NCI-H748 (cell line): Measurements from ENCODE around the gene PARD6B.
"Not testable (repeated sequence)": the region's sequence is repeated elsewhere in the genome, so short reads cannot be mapped to it uniquely, and the experiment has no call there.

Experiments used
- DNase-seq: peaks from one replicate; lab custom pipeline; 2025; ENCODE audit not compliant: unreplicated experiment; lab: John Stamatoyannopoulos, UW

PARD6B gene

DNA sequence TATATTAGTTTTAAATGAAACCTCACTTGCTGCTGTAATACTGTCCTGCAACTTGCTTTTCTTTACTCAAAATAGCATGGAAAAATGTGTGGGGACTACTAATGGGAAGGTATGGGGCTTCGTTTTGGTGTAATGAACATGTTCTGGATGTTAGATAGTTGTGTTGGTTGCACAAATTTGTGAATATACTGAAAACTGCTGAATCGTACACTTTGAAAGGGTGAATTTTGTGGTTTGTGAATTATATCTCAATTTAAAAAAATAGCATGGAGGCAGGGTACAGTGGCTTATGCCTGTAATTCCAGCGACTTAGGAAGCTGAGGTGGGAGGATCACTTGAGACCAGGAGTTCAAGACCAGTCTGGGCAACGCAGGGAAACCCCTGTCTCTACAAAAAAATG lies 65.8 kb downstream of the PARD6B start:
- no peak for DNase-seq

DNA sequence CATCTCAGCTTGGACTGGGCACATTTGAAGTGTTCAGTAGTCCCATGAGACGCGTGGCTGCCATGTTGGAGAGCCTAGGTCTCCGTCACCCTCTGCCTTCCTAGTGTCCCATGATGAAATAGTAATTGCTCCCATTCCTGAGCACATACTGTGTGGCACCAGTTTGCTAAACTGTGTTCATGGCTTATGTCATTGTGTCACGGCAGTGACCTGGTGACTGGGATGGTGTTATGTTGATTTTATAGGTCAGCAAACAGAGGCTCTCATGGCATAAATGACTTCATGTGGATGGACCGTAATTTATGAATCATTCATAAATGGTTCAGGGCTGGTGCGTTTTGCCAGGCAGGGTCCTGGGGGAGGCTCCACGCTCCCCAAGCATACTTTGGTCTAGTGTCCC lies 67.3 kb downstream of the PARD6B start:
- DNase-seq, result no peak

DNA sequence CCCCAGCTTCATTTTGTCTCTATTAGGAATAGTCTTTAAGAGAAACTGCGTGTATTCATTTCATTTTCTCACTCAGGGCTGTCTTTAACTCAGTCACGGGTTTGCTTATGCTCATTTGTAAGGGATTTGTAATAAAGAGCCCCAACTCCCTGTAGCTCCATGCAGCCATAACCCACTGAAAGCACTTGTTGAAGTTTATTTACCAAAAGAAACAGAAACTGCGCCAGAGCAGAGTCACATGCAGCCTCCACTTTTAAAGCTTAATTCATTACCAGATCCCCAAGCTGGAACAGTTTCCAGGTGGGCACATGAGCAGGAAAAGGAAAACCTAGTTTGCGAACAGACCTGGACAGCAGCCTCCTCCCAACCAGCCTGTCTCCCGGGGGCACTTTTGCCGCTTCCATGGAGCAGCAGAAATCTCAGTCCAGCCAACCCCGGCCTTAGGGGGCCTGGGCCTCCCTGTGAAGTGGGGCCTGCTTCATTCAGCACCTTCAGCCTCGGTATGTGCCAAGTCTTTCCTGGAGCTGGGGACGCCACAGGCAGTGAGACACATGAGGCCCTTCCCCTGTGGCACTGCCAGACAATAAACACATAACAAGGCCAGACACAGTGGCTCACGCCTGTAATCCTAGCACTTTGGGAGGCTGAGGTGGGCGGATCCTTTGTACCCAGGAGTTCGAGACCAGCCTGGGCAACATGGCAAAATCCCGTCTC lies 68.0 kb downstream of the PARD6B start:
- no peak for DNase-seq

DNA sequence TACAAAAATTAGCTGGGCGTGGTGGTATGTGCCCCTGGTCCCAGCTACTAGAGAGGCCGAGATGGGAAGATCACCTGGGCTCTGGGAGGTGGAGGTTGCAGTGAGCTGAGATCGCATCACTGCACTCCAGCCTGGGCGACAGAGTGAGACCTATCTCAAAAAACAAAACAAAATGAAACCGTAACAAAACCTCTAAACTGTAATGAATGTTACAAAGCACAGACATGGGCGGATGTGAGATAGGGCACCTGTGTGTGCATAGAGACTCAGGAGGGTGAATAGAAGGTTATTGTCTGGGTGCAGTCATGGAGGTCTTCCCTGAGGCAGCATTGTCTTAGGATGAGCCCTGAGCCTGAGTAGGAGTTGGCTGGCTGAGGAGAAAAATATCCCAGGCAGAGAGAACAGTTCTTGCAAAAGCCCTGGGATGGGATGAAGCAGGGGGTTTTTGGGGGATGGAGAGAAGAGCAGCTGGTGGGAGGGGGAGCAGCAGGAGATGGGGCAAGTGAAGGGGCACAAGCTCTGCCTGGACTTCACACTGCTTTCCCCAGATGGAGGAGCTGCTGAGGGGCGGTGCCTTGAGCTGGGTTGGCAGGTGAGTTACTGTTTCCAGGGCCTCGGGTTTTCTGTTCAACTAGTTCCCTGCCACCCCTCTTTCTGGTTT lies 68.6 kb downstream of the PARD6B start:
- DNase-seq, result no peak

DNA sequence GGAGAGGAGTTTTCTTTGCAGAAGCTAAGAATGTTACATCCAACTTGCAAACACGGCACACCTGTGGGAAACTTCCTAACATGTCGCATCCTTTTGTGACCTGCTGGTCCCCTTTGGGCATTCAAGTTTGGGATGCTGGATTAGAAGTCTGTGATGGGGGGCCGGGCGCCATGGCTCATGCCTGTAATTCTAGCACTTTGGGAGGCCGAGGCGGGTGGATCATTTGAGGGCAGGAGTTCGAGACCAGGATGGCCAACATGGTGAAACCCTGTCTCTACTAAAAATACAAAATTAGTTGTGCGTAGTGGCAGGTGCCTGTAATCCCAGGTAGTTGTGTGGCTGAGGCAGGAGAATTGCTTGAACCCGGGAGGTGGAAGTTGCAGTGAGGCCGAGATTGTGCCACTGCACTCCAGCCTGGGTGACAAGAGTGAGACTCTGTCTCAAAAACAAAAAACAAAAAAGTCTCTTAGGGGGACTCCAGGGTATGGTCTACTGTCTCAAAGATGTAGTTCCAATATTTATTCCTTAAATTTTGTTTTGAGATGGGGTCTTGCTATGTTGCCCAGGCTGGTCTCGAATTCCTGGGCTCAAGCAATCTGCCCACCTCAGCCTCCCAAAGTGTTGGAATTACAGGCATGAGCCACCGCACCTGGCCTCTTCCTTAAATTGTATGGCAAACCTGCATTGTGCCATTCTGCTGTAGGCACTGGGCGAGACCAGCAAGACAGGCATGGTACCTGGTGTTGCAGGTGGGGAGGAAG lies 69.8 kb downstream of the PARD6B start:
- not testable (repeated sequence) for DNase-seq

DNA sequence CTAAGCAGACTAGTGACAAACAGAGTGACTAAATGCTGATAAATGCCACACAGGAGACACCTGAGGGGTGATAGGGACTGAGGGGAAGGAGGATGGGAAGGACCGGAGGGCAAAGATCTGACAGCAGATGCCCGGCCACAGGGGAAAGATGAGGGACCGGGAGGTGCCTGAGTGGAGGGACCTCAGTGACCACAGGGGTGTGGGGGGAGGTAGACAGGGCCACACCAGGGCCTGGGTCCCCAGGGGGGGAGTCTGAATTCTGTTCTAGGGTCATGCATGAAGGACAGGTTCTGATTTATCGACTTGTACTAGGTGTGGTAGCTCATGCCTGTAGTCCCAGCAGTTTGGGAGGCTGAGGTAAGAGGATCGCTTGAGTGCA lies 70.4 kb downstream of the PARD6B start:
- DNase-seq, result no peak

DNA sequence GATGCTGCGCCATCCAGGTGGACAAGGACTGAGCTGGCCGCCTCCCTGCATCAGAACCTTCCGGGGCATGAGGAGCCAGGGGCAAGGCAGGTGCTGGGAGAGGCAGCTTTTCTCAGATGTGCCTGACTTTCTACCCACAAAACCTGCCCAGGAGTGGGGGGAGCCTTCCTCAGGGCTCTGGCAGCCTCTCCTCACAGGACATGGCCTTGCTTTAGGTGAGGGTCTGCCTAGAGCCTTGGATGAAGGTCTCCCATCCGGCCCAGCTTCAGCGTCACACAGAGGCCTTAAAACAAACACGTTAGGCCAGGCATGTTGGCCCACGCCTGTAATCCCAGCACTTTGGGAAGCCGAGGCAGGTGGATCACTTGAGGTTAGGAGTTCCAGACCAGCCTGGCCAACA lies 70.9 kb downstream of the PARD6B start:
- no peak for DNase-seq

DNA sequence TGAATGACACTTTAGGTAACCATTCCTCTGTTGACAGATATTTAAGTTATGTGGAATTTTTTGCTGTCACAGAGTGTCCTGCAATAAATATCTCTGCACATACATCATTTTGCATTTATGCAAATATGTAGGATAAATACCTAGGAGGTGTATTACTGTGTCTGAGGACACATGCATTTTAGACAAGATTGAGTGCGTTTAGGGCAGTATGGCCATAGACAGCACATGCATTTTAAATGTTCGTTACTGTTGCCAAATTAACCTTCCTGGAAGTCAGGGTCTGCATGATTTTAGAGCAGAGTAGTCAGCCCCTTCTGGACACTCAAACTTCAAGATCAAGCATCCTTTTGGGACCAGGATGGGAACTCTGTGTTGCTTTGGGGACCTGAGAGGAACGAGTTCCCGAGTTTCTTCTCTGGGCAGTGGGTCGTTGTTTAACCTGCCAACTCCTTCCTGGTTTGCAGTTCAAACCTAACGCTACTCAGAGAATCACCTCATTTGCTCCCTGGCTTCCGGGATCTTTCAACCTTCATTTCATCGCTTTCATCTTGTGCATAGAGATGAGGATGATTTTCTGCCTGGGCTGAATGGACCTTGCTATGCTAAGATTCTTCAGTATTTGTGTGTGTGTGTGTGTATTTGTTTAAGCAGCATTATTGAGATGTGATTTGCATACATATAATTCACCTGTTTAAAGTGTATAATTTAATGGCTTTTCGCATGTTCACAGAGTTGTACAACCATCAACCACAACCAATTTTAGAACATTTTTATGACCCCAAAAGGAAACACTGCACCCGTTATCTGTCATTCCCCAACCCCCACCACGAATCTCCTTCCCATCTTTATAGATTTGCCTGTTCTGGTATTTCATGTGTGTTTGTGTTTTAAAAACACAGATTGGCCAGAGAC lies 73.3 kb downstream of the PARD6B start:
- no peak for DNase-seq

DNA sequence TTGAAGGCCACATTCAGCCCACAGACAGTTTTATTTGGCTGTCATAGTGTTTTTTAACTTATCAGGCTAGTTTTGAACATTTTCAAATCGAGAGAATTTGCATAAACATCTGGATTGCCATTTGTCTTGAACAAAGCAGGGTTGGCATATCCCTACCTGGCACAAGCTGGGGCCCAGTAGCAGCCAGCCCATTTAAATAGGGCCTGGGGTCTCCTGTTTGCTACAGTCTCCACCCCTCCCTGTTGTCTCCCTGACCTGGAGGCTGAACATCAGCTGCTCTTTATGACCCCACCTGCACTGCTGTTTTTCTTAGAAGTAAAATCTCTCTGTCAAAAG lies 73.9 kb downstream of the PARD6B start:
- DNase-seq, result no peak

DNA sequence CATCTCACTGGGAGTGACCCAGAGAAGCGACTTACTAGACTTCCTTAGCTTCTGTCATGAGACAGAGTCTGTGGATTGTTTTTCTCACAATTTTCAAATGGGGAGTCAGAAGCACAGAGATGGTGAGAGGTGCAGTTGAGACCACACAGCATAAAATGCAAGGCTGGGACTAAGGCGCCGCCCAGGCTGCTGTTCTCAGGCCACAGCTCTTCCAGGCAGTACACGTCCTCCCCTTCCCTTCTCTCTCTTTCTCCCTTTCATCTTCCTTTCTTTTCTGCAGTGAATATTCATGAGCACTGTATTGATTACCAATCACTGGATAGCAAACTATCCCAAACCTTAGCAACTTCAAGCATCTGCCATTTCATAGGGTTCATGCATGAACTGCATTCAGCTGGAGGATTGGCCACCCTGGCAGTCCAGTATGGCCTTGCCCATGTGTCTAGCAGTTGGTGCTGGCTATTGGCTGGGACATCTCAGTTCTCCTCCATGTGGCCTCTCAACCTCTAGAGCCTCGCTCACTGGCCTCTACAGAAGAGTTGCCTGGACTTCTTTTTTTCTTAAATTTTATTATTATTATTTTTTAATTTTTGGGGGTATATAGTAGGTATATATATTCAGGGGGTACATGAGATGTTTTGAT lies 74.9 kb downstream of the PARD6B start:
- DNase-seq, result no peak
